ENCODE measurements around the gene CABLES1.

DNA sequence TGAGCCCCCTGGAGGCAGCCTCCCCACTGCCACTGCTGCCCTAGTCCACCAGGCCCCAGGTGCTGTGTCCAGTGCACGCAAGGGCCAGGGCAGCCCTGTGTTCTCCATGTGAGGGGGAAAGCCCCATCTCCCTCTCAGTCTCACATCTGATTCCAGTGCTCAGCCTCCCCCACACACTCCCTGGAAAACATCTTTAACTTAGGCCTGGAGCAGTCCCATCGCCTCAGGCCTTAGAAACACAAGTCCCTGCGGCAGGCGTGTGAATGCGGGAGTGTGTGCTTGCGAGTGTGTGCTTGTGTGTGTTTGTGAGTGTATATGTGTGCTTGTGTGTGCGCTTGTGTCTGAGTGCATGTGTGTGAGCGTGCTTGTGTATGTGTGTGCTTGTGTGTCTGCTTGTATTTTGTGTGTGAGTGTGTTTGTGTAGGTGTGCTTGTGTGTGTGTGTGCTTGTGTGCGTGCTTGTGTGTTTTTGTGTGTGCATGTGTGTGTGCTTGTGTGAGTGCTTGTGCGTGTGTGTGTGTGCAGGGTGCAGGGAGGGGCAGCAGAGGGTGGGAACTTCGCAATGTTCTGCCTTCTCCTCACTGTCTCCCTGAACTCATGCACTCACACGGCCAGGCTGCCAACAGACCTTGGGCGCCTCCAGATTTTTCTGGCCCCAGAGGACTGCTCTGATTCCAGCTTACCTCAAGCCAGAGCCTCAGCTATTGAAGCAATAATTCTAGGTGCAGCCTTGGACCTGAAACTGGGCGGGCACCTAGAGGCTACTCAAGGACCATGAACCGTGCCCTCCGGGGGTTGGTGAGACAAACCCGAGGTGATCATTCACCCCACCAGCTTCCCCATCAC, 139.6 kb downstream of the CABLES1 start:
- TF ChIP-seq, protein P1, sequence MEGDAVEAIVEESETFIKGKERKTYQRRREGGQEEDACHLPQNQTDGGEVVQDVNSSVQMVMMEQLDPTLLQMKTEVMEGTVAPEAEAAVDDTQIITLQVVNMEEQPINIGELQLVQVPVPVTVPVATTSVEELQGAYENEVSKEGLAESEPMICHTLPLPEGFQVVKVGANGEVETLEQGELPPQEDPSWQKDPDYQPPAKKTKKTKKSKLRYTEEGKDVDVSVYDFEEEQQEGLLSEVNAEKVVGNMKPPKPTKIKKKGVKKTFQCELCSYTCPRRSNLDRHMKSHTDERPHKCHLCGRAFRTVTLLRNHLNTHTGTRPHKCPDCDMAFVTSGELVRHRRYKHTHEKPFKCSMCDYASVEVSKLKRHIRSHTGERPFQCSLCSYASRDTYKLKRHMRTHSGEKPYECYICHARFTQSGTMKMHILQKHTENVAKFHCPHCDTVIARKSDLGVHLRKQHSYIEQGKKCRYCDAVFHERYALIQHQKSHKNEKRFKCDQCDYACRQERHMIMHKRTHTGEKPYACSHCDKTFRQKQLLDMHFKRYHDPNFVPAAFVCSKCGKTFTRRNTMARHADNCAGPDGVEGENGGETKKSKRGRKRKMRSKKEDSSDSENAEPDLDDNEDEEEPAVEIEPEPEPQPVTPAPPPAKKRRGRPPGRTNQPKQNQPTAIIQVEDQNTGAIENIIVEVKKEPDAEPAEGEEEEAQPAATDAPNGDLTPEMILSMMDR (IDR thresholded peaks at IDR 0.05; ENCODE audit: poor library complexity) = no peak
- no peak for TF ChIP-seq EZH2 (IDR thresholded peaks at IDR 0.05; ENCODE audit: borderline replicate concordance)
